ENCODE measurements around the gene RPP25L.
"Not testable (repeated sequence)": the region's sequence is repeated elsewhere in the genome, so short reads cannot be mapped to it uniquely, and the experiment has no call there.

Gene RPP25L

DNA sequence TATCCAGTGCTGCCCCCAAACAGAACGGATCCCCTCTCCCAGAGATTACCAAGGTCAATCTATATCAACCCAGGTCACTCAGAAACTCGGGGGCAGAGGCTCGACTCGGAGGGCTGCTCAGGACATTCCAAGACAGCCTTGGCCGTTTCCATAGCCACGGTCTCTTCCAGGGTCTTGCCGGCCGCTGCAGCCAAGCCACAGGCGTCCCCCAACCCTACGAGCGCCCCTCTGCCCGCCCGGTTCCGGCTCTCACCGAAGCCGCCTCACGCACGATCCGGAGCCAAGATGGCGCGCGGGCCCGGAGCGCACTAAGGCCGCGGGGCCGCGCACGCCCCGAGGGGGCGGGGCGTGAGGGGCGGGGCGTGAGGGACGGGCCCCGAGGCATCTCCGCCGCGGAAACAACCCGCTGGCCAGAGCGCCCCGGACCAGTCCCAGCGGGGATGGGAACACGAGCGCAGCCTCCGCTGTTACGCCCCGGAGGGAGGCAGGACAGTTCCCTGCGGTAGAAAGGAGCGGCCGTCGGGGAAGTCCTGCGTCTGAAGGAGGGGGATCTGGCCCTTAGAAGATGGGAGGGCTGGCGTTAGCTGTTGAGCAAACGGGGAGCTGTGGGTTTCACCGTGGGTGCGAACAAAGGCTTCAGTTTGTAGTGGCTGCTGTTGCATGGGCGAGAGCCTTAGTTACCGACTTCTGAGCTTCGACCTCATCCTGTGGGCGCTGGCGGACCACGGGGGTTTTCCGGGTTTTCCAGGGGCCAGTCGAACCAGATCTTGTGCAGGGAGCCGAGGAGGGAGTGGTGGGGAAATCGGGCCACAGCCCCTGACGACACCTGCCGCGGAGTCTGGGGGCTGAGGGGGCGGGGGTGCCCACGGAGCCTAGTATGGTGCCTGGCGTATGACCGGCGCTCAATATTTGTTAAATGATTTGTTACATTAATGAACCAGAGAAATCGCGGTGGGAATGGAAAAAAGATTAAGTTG is at the start of gene RPP25L:
Gene RPP25L (minus strand): TSS at position 287 of the 977 bp plus-strand sequence. CDS start 801 bp downstream, outside the sequence.
- DNase-seq = peak; percentile 47

DNA sequence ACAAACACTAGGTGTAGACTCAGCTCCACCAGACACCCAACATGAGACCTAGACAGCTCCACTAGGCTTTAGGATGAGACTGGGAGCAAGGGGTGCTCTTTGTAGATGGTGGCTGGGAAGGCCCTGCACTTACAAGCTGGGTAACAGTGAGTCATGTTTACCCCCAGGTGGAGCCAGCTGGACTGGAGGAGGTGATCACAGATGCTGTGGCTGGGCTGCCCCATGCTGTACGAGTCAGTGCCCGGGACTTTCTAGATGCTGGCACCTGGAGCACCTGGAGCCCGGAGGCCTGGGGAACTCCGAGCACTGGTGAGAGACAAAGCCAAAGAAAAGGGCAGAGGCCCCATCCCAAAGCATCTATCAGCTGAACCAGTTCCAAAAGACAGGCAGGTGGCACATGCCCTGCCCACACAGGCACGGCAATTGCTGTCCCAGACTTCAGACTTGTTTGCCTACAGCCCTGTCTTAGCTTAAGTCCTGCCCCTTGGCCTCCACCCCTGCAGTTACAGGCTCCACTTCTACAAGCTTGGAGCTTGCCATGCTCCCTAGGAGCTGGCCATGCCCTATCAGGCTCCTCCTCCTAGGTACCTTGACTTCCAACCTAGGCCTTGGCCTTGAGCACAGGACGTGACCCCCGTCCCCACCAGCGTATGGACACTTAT is 47.8 kb upstream of the RPP25L start:
- DNase-seq = no peak

GRCh38 chr9:34658461-34658860 is 46.6 kb upstream of the RPP25L start:
- DNase-seq = no peak

DNA sequence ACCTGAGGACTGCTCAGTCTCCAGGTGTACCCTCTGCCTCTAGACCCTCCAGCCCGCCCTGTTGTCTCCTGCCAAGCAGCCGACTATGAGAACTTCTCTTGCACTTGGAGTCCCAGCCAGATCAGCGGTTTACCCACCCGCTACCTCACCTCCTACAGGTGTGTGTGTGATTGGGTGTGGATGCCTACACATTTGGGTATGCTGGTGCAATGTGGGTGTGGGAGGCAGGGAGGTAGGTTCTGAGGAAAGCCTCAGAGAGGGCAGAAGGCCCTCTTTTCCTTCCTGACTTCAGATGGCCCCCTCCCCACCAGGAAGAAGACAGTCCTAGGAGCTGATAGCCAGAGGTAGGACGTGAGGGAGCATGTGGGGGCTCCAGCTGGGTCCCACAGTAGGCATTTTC is 45.1 kb upstream of the RPP25L start:
- no peak for DNase-seq

GRCh38 chr9:34655394-34655793 is 43.5 kb upstream of the RPP25L start:
- no peak for DNase-seq

GRCh38 chr9:34654323-34655051 is 42.6 kb upstream of the RPP25L start:
- DNase-seq = no peak

DNA sequence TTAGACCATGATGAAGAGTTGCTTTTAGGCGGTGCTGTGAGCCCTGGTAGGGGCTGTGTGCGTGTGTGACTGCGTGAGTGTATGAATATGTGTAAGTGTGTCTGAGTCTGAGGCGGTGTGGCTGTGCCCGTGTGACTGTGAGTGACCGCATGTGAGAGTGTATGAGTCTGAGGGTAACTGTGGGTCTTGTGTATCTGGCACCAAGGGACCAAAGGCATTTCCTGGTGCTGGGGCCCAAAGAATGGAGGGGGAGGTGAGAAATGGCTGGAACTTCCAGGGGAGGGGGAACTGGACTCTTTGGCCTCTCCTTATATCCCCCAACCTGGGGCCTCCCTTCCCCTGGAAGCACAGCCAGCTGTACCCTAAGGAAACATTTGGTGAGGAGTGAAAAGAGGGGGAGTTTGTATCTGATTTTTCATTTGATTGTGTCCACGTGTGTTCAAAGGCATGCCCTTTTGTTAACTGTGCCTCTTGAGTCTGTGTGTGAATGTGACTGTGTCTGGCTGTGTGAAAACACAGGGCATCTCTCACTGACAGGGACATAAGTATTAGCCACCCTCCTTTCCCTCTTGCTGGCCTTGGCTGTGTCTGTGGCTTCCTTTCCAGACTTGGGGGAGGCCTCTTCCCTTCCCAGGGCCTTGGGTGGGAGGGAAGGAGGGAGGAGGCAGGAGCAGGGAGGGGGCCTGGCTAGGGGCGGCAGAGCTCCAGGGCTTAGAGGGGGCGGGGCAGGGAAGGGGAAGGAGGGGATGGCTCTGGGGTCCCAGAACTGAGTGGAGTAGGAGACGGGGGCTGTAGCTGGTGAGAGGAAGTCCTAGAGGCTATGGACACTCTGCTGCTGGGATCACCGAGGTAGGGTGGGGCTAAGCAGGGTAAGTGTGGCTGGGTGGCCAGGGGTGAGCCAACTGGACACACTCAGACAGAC is 41.5 kb upstream of the RPP25L start:
- DNase-seq = no peak

- DNase-seq = no peak
Measured at GRCh38 chr9:34652602-34653000, 40.7 kb upstream of the RPP25L start.

- DNase-seq = no peak
Measured at GRCh38 chr9:34651876-34652601, 40.1 kb upstream of the RPP25L start, which contains the start of gene IL11RA. IL11RA (plus strand) TSS chr9:34652185; CDS start chr9:34655218, 3,033 bp downstream.

DNA sequence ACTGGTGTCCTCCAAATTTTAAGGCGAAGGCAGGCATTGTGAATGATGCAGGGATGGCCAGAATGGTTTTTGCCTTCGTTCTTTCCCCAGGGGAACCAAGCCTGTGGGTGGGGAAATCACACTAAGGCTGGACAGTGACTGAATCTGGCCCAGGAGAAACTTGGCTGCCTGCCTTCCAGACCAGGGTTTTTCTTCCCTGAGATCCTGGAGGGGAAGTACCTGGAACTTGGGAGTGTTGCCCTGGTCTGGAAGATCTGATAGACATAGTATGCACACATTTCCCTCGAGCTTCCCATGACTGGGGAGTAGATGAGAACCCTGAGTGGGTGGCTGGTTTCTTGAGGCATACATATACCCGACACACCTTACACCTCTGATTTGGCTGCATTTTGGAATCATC is 39.4 kb upstream of the RPP25L start:
- no peak for DNase-seq

GRCh38 chr9:34650816-34651215 is 38.9 kb upstream of the RPP25L start:
- no peak for DNase-seq

DNA sequence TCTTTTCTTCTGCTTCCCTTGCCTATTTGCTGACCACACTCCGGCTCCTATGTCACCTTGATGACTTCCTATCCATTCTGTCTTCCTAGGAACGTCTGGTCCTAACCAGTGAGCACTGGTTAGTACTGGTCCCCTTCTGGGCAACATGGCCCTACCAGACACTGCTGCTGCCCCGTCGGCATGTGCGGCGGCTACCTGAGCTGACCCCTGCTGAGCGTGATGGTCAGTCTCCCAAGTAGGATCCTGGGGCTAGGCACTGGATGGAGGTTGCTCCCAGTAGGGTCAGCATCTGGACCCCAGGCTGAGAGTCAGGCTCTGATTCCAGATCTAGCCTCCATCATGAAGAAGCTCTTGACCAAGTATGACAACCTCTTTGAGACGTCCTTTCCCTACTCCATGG is 36.8 kb upstream of the RPP25L start:
- DNase-seq = no peak

DNA sequence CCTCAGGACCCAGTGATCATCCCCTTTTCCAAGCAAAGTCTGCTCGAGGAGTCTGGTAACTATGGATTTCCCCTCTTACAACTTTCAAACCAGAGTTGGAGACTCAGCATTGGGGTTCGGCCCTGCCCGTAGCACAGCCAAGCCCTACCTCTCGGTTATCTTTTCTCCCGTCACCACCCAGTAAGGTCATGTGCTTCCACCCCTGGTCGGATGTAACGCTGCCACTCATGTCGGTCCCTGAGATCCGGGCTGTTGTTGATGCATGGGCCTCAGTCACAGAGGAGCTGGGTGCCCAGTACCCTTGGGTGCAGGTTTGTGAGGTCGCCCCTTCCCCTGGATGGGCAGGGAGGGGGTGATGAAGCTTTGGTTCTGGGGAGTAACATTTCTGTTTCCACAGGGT is 35.8 kb upstream of the RPP25L start:
- DNase-seq = no peak

DNA sequence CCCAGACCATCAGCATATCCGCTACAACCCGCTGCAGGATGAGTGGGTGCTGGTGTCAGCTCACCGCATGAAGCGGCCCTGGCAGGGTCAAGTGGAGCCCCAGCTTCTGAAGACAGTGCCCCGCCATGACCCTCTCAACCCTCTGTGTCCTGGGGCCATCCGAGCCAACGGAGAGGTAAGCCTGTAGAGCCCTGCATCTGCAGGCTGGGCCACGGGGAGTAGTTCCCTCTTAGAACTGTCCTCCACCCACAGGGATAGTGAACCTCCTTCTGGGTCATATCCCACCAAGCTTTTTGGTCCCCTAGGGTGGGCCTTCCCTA is 35.1 kb upstream of the RPP25L start:
- DNase-seq = no peak

GRCh38 chr9:34646211-34647083 is 34.5 kb upstream of the RPP25L start, which contains the start of gene GALT:
GALT (plus strand) TSS chr9:34646675; CDS start chr9:34646705, 30 bp downstream.
- peak; percentile 78 for DNase-seq

GRCh38 chr9:34644766-34645314 is 32.9 kb upstream of the RPP25L start:
- DNase-seq = no peak

- no peak for DNase-seq
Measured at GRCh38 chr9:34642679-34643078, 30.8 kb upstream of the RPP25L start.

- DNase-seq = not testable (repeated sequence)
Measured at GRCh38 chr9:34639322-34639721, 27.4 kb upstream of the RPP25L start.

DNA sequence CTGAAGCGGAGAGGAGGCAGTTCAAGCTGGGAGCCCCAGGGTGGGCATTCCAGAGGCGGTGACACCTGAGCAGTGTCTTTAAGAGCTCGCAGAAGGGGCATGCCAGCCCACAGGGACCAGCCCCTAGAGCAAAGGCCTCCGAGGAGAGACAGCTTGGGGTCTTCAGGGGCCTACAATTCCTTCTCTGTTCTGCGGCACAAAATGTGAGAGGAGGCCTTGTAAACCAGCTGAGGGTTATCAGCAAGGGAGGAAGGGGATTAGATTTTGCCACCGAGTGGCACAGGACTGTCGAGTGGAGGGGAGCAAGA is 26.2 kb upstream of the RPP25L start:
- DNase-seq = no peak

Data from NCI-H1048 (cell line).